Subcutaneous abdominal adipose tissue (tissue), 5 donors: ENCODE data around the gene THRAP3.
A peak's percentile ranks its signal among the peaks of the same experiment; 100 is the strongest.

ENCODE experiments used
- H3K27ac ChIP-seq: one replicate; pipeline ENCODE4 v1.7.0; 2013; ENCODE audit warnings: low read depth, mild to moderate bottlenecking, inconsistent platforms, low read length, moderate library complexity
- H3K27me3 ChIP-seq, 5 donors: one replicate each; pipeline ENCODE4 v1.7.0; 2013; ENCODE audit warnings: low read length in 5 of 5, inconsistent platforms in 1 of 5; ENCODE audit not compliant: control insufficient read depth in 5 of 5, insufficient read depth in 4 of 5
- H3K36me3 ChIP-seq, 5 donors: one replicate each; pipeline ENCODE4 v1.7.0; 2013; ENCODE audit warnings: low read length in 5 of 5; ENCODE audit not compliant: control insufficient read depth in 5 of 5, insufficient read depth in 5 of 5
- H3K4me1 ChIP-seq, 5 donors: one replicate each; pipeline ENCODE4 v1.7.0; 2013; ENCODE audit warnings: low read length in 5 of 5, mild to moderate bottlenecking in 3 of 5, moderate library complexity in 1 of 5; ENCODE audit not compliant: control insufficient read depth in 5 of 5, insufficient read depth in 5 of 5
- H3K4me3 ChIP-seq, 5 donors: one replicate each; pipeline ENCODE4 v1.7.0; 2013; ENCODE audit warnings: low read length in 5 of 5, low read depth in 1 of 5
- H3K9ac ChIP-seq, 5 donors: one replicate each; pipeline ENCODE4 v1.7.0; 2013; ENCODE audit warnings: low read length in 5 of 5, mild to moderate bottlenecking in 4 of 5, moderate library complexity in 3 of 5
- H3K9me3 ChIP-seq, 5 donors: one replicate each; pipeline ENCODE4 v1.7.0; 2013; ENCODE audit warnings: low read length in 5 of 5; ENCODE audit not compliant: control insufficient read depth in 5 of 5
- donor health status: healthy.
- donor health status: healthy.
- donor health status: healthy.
- donor health status: healthy.
- donor health status: healthy.

THRAP3 gene

GRCh38 chr1:36321119-36321951 lies 97.1 kb downstream of the THRAP3 start:
- Histone ChIP-seq H3K27ac (no peak overlapping the region), H3K9ac (peak overlapping the region in 4 of 5 donors; percentile 8 to 58 (median 48)), H3K27me3 (no peaks in the 10 kb centered on the region), H3K4me1 (peaks cover 2 to 42% (median 37%) of the 10 kb centered on the region in 5 donors), H3K4me3 (peak overlapping the region; percentile 24 to 77 (median 61)), H3K36me3 (peaks cover 0 to 3% (median 0%) of the 10 kb centered on the region in 5 donors), H3K9me3 (no peaks in the 10 kb centered on the region)

GRCh38 chr1:36322041-36322785 lies 98.0 kb downstream of the THRAP3 start:
- Histone ChIP-seq H3K9me3 (no peaks in the 10 kb centered on the region), H3K36me3 (peaks cover 0 to 3% (median 0%) of the 10 kb centered on the region in 5 donors), H3K27me3 (no peaks in the 10 kb centered on the region), H3K27ac (peak overlapping the region; percentile 60), H3K9ac (peak overlapping the region in 1 of 5 donors; percentile 78), H3K4me3 (peak overlapping the region in 4 of 5 donors; percentile 68 to 77 (median 72)), H3K4me1 (peaks cover 2 to 42% (median 37%) of the 10 kb centered on the region in 5 donors)

- H3K36me3 ChIP-seq: peaks cover 0 to 3% (median 0%) of the 10 kb centered on the region in 5 donors
- H3K27me3 ChIP-seq: no peaks in the 10 kb centered on the region
- no peaks in the 10 kb centered on the region for H3K9me3 ChIP-seq
- H3K4me3 ChIP-seq: peak overlapping the region in 4 of 5 donors; percentile 68 to 77 (median 72)
- peaks cover 2 to 42% (median 37%) of the 10 kb centered on the region in 5 donors for H3K4me1 ChIP-seq
- H3K27ac ChIP-seq: peak overlapping the region; percentile 60
- peak overlapping the region in 4 of 5 donors; percentile 21 to 78 (median 76) for H3K9ac ChIP-seq
These were observed 98.8 kb downstream of the THRAP3 start for GRCh38 chr1:36322786-36323635.

- H3K27ac ChIP-seq: peak within 1 kb of the TSS; percentile 60
- H3K9ac ChIP-seq: peak within 1 kb of the TSS; percentile 21 to 78 (median 76)
- H3K36me3 ChIP-seq: peaks cover 0 to 3% (median 0%) of the 10 kb centered on the region in 5 donors
- no peaks in the 10 kb centered on the region for H3K9me3 ChIP-seq
- peak within 1 kb of the TSS; percentile 51 to 77 (median 69) for H3K4me3 ChIP-seq
- peaks cover 5 to 47% (median 43%) of the 10 kb centered on the region in 5 donors for H3K4me1 ChIP-seq
- no peaks in the 10 kb centered on the region for H3K27me3 ChIP-seq
These were observed 99.6 kb downstream of the THRAP3 start, which contains the start of gene EVA1B for GRCh38 chr1:36323636-36324352. TSS of gene EVA1B (minus strand) at chr1:36323645. CDS start at chr1:36323037, 608 bp downstream.

GRCh38 chr1:36324353-36324703 lies 100.1 kb downstream of the THRAP3 start:
- H3K36me3 ChIP-seq: peaks cover 0 to 3% (median 0%) of the 10 kb centered on the region in 5 donors
- no peaks in the 10 kb centered on the region for H3K9me3 ChIP-seq
- peak overlapping the region in 2 of 5 donors; percentile 33 to 73 for H3K9ac ChIP-seq
- H3K4me1 ChIP-seq: peaks cover 6 to 52% (median 49%) of the 10 kb centered on the region in 5 donors
- peak overlapping the region in 2 of 5 donors; percentile 60 to 77 for H3K4me3 ChIP-seq
- peak overlapping the region; percentile 50 for H3K27ac ChIP-seq
- H3K27me3 ChIP-seq: no peaks in the 10 kb centered on the region

GRCh38 chr1:36326499-36326898 lies 102.3 kb downstream of the THRAP3 start:
- Histone ChIP-seq H3K4me1 (peaks cover 6 to 48% (median 45%) of the 10 kb centered on the region in 5 donors), H3K9me3 (no peaks in the 10 kb centered on the region), H3K4me3 (no peak overlapping the region), H3K36me3 (peaks cover 0 to 2% (median 0%) of the 10 kb centered on the region in 5 donors), H3K27me3 (no peaks in the 10 kb centered on the region), H3K9ac (no peak overlapping the region), H3K27ac (no peak overlapping the region)

GRCh38 chr1:36327421-36328087 lies 103.3 kb downstream of the THRAP3 start:
- H3K4me3 ChIP-seq: no peak overlapping the region
- no peak overlapping the region for H3K9ac ChIP-seq
- no peak overlapping the region for H3K27ac ChIP-seq
- no peaks in the 10 kb centered on the region for H3K36me3 ChIP-seq
- H3K4me1 ChIP-seq: peaks cover 5 to 39% (median 35%) of the 10 kb centered on the region in 5 donors
- no peaks in the 10 kb centered on the region for H3K9me3 ChIP-seq
- H3K27me3 ChIP-seq: no peaks in the 10 kb centered on the region

GRCh38 chr1:36328088-36328480 lies 103.8 kb downstream of the THRAP3 start:
- H3K27me3 ChIP-seq: no peaks in the 10 kb centered on the region
- H3K4me3 ChIP-seq: no peak overlapping the region
- H3K9ac ChIP-seq: no peak overlapping the region
- no peaks in the 10 kb centered on the region for H3K36me3 ChIP-seq
- H3K9me3 ChIP-seq: no peaks in the 10 kb centered on the region
- no peak overlapping the region for H3K27ac ChIP-seq
- peaks cover 5 to 35% (median 30%) of the 10 kb centered on the region in 5 donors for H3K4me1 ChIP-seq
